Fibroblast of lung (primary cell): ENCODE results near the gene GLMP.

Source experiments
- CTCF ChIP-seq, 2 donors: IDR thresholded peaks in 1 of 2; conservative IDR thresholded peaks in 1 of 2; 1 replicate in 1 of 2; 2 replicates in 1 of 2; pipeline ENCODE4 v1.5.1; 2011 to 2012; ENCODE audit warnings: low read length in 2 of 2, control low read depth in 1 of 2, inconsistent platforms in 1 of 2, low read depth in 1 of 2, mild to moderate bottlenecking in 1 of 2
- EZH2 ChIP-seq: IDR thresholded peaks from 2 replicates; pipeline ENCODE4 v1.5.1; 2012; ENCODE audit warnings: low read length, control low read depth, mild to moderate bottlenecking; ENCODE audit errors: missing control alignments

GRCh38 chr1:156247460-156248322 is 47.8 kb downstream of the GLMP start, which contains the start of gene PAQR6:
- TF ChIP-seq CTCF (conservative IDR thresholded peaks at IDR 0.05 in 1 of 2, IDR thresholded peaks at IDR 0.05 in 1 of 2; ENCODE audit: low read depth in 1 of 2, low read length in 2 of 2) (no peak), EZH2 (no peak)
